ENCODE results near the gene TEDDM1.

TEDDM1 gene

GRCh38 chr1:182370532-182370931, 29.9 kb downstream of the TEDDM1 start (continued):
- TF ChIP-seq ARNTL (CRISPR knock-in tag; IDR thresholded peaks at IDR 0.05; ENCODE audit: borderline replicate concordance, low read depth) (no peak), ZNF565 (CRISPR knock-in tag; conservative IDR thresholded peaks at IDR 0.05; ENCODE audit: low read depth) (no peak), PPARA (CRISPR knock-in tag; IDR thresholded peaks at IDR 0.05; ENCODE audit: borderline replicate concordance) (no peak), ZNF8 (CRISPR knock-in tag; IDR thresholded peaks at IDR 0.05) (no peak), ISL1 (CRISPR knock-in tag; IDR thresholded peaks at IDR 0.05) (no peak)

GRCh38 chr1:182368903-182369302, 31.6 kb downstream of the TEDDM1 start:
- TF ChIP-seq ZFP30 (CRISPR knock-in tag; IDR thresholded peaks at IDR 0.05) (no peak), CSDC2 (CRISPR knock-in tag; IDR thresholded peaks at IDR 0.05) (no peak), TCF4 (CRISPR knock-in tag; IDR thresholded peaks at IDR 0.05; ENCODE audit: borderline replicate concordance) (no peak), ISL1 (CRISPR knock-in tag; IDR thresholded peaks at IDR 0.05) (no peak), ZNF565 (CRISPR knock-in tag; conservative IDR thresholded peaks at IDR 0.05; ENCODE audit: low read depth) (no peak), ZNF70 (CRISPR knock-in tag; IDR thresholded peaks at IDR 0.05) (no peak), ZFP3 (CRISPR knock-in tag; IDR thresholded peaks at IDR 0.05) (no peak), POU6F1 (CRISPR knock-in tag; IDR thresholded peaks at IDR 0.05; ENCODE audit: borderline replicate concordance, low read depth) (no peak), PPARA (CRISPR knock-in tag; IDR thresholded peaks at IDR 0.05; ENCODE audit: borderline replicate concordance) (no peak), CREB5 (CRISPR knock-in tag; IDR thresholded peaks at IDR 0.05; ENCODE audit: low read depth) (no peak), PATZ1 (CRISPR knock-in tag; IDR thresholded peaks at IDR 0.05; ENCODE audit: borderline replicate concordance) (no peak)
- no peak for ATAC-seq

GRCh38 chr1:182368358-182368757, 32.1 kb downstream of the TEDDM1 start:
- TF ChIP-seq CREB5 (CRISPR knock-in tag; IDR thresholded peaks at IDR 0.05; ENCODE audit: low read depth) (no peak), OSR1 (CRISPR knock-in tag; IDR thresholded peaks at IDR 0.05) (no peak), POU6F1 (CRISPR knock-in tag; IDR thresholded peaks at IDR 0.05; ENCODE audit: borderline replicate concordance, low read depth) (no peak), ZFP3 (CRISPR knock-in tag; IDR thresholded peaks at IDR 0.05) (no peak), ZNF8 (CRISPR knock-in tag; IDR thresholded peaks at IDR 0.05) (no peak), SNAI2 (CRISPR knock-in tag; IDR thresholded peaks at IDR 0.05) (no peak), ISL1 (CRISPR knock-in tag; IDR thresholded peaks at IDR 0.05) (no peak), ZFP30 (CRISPR knock-in tag; IDR thresholded peaks at IDR 0.05) (no peak), GLIS3 (CRISPR knock-in tag; IDR thresholded peaks at IDR 0.05) (no peak), TSHZ2 (CRISPR knock-in tag; IDR thresholded peaks at IDR 0.05) (no peak), RARB (CRISPR knock-in tag; IDR thresholded peaks at IDR 0.05) (no peak)
- no peak for ATAC-seq
